H1 (cell line): ENCODE data around the gene ALPP. TPM values are rescaled to one million over a fixed set of nuclear protein-coding genes. Genes with fewer than 3 reads are reported as not detected.
A peak's percentile ranks its signal among the peaks of the same experiment; 100 is the strongest.

Source experiments
- BCL11A ChIP-seq, 2 experiments: IDR thresholded peaks; one replicate each; pipeline ENCODE4 v1.6.1; 2011; ENCODE audit warnings: low read depth in 2 of 2, low read length in 2 of 2, mild to moderate bottlenecking in 2 of 2
- CTBP2 ChIP-seq: IDR thresholded peaks from 2 replicates; pipeline ENCODE4 v1.7.0; 2011; ENCODE audit warnings: borderline replicate concordance, mild to moderate bottlenecking, moderate library complexity, mixed read lengths, low read length; ENCODE audit not compliant: insufficient read depth, insufficient read length
- E2F6 ChIP-seq: IDR thresholded peaks from 2 replicates; pipeline ENCODE4 v1.6.1; 2012; ENCODE audit warnings: inconsistent platforms
- EZH2 ChIP-seq: fragments of 200-600 bp; sonication (generic); IDR thresholded peaks from 2 replicates; pipeline ENCODE4 v1.7.1; 2012; ENCODE audit warnings: low read depth, mild to moderate bottlenecking, moderate library complexity, low read length, inconsistent platforms; ENCODE audit not compliant: severe bottlenecking
- JUND ChIP-seq: IDR thresholded peaks from 2 replicates; pipeline ENCODE4 v1.6.1; 2011; ENCODE audit warnings: mild to moderate bottlenecking, improper control_type of control experiment, low read length
- KDM1A ChIP-seq: fragments of 200-600, 300-600 bp; sonication (generic); IDR thresholded peaks from 2 replicates; pipeline ENCODE4 v1.7.1; 2016; ENCODE audit warnings: mild to moderate bottlenecking, low read length, borderline replicate concordance
- POLR2A ChIP-seq, 2 experiments: IDR thresholded peaks; 1 replicate in 1 of 2; 2 replicates in 1 of 2; pipeline ENCODE4 v1.6.1; 2011; ENCODE audit warnings: low read depth in 2 of 2, low read length in 2 of 2, mild to moderate bottlenecking in 2 of 2; ENCODE audit errors: control extremely low read depth in 1 of 2
- POU5F1 ChIP-seq: IDR thresholded peaks from 2 replicates; pipeline ENCODE4 v1.6.1; 2011; ENCODE audit warnings: low read depth, mild to moderate bottlenecking, low read length, moderate library complexity
- RAD21 ChIP-seq, 2 experiments: IDR thresholded peaks in 1 of 2; conservative IDR thresholded peaks in 1 of 2; 2 replicates each; pipeline ENCODE4 v1.6.1; 2011; ENCODE audit warnings: low read depth in 2 of 2, low read length in 2 of 2, improper control_type of control experiment in 1 of 2, inconsistent platforms in 1 of 2, mild to moderate bottlenecking in 1 of 2, moderate library complexity in 1 of 2
- RBBP5 ChIP-seq: IDR thresholded peaks from 2 replicates; pipeline ENCODE4 v1.7.1; 2012; ENCODE audit warnings: low read depth, mild to moderate bottlenecking, inconsistent platforms, low read length, moderate library complexity, borderline replicate concordance
- RXRA ChIP-seq: IDR thresholded peaks from 2 replicates; pipeline ENCODE4 v1.6.1; 2011; ENCODE audit warnings: low read depth, mild to moderate bottlenecking, low read length, moderate library complexity; ENCODE audit not compliant: insufficient read depth
- SAP30 ChIP-seq: fragments of 300-600 bp; sonication (generic); IDR thresholded peaks from 2 replicates; pipeline ENCODE4 v1.7.1; 2012; ENCODE audit warnings: low read length, moderate library complexity, mild to moderate bottlenecking, inconsistent platforms; ENCODE audit not compliant: insufficient read depth, insufficient replicate concordance
- SIN3A ChIP-seq, 2 experiments: IDR thresholded peaks in 1 of 2; conservative IDR thresholded peaks in 1 of 2; 2 replicates each; pipeline ENCODE4 v1.6.1; 2011 to 2012; ENCODE audit warnings: low read length in 2 of 2, improper control_type of control experiment in 1 of 2, low read depth in 1 of 2, mild to moderate bottlenecking in 1 of 2
- SIX5 ChIP-seq: IDR thresholded peaks from 2 replicates; pipeline ENCODE4 v1.6.1; 2011; ENCODE audit warnings: mild to moderate bottlenecking, low read depth, low read length
- SP4 ChIP-seq: IDR thresholded peaks from 2 replicates; pipeline ENCODE4 v1.6.1; 2012; ENCODE audit warnings: low read length, inconsistent platforms
- TAF1 ChIP-seq: IDR thresholded peaks from 2 replicates; pipeline ENCODE4 v1.6.1; 2011; ENCODE audit warnings: mild to moderate bottlenecking, low read depth, low read length
- TAF7 ChIP-seq: optimal IDR thresholded peaks from 2 replicates; pipeline ENCODE3; 2011; ENCODE audit warnings: low read depth, mild to moderate bottlenecking, inconsistent platforms, low read length, moderate library complexity, borderline replicate concordance
- TBP ChIP-seq: IDR thresholded peaks from 2 replicates; pipeline ENCODE4 v1.6.1; 2011; ENCODE audit warnings: low read depth, low read length, improper control_type of control experiment
- TCF12 ChIP-seq: IDR thresholded peaks from 2 replicates; pipeline ENCODE4 v1.6.1; 2011; ENCODE audit warnings: low read depth, mild to moderate bottlenecking, low read length
- YY1 ChIP-seq: IDR thresholded peaks from 2 replicates; pipeline ENCODE4 v1.6.1; 2011; ENCODE audit warnings: low read depth, mild to moderate bottlenecking, low read length
- ZNF274 ChIP-seq: IDR thresholded peaks from 2 replicates; pipeline ENCODE4 v1.7.0; 2012; ENCODE audit warnings: low read length, borderline replicate concordance; ENCODE audit errors: extremely low read depth
- polyA plus RNA-seq, 7 experiments: library from polyadenylated mRNA; depleted of rRNA in 3 of 7; stranded (reverse) in 5 of 7; unstranded in 2 of 7; fragments of >200 nt in 5 of 7; fragments of 200-250 nt in 2 of 7; gene quantifications; 1 replicate in 5 of 7; 2 replicates in 1 of 7; 4 replicates in 1 of 7; pipeline versions ENCODE4 v1.2.1 to v1.2.3, GENCODE V29; 2011 to 2013; ENCODE audit warnings: missing spikeins in 2 of 7, mixed read lengths in 2 of 7
- total RNA-seq: library from RNA; stranded (reverse); fragmentation: NEBNext Ultra II Directional; extraction: Animal tissue kit (Norgen Biotek cat#: 25700); gene quantifications from 2 replicates; pipeline ENCODE4 v1.2.1, GENCODE V29; 2021
- TF ChIP-seq, protein P1 (sequence below): IDR thresholded peaks from 2 replicates; pipeline ENCODE4 v1.6.1; 2012; ENCODE audit warnings: inconsistent platforms

ALPP gene
- total and polyA plus RNA-seq, 2 of the 8 experiments (the other 6 are each of a cell fraction or from before 2014, with no cell fraction given): 0.15 TPM

DNA sequence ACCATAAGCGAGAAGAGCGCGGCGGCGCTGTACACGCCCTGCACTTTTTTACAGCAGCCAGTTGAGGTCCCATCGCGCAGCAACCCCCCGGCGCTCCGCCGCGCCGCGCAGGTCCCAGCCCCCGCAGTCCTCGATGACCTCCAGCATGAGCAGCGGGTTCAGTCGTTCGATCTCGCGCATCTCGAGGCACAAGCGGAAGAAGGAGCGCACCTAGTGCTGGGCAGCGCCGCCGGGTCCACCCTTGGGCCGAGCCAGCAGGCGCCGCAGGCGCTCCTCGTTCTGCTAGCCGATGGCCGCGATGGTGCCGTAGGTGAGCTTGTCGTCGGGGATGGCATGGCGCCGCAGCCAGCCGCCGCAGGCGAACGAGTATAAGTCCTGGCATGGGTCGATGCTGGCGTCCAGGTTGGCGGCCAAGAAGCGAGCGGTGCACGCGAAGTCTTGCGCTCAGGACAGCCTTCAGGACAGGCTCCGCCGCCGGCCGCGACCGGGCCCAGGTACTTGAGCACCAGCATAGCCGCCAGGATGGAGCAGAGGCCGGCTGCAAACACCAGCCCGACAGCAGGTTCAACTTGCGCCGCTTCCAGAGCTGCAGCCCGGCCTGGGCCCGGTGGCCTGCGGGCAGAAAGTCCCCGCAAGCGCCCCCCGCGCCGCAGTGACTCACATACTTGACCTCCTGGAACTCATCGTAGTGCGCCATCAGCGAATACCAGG lies 8.3 kb downstream of the ALPP start (continued):
- TF ChIP-seq E2F6 (peak; percentile 48), SIN3A (conservative IDR thresholded peaks at IDR 0.05 in 1 of 2, IDR thresholded peaks at IDR 0.05 in 1 of 2; ENCODE audit: low read depth in 1 of 2, low read length in 2 of 2) (no peak), POU5F1 (no peak), SAP30 (no peak), TBP (no peak; the same call in 1 of the 2 replicates), SP4 (no peak), SIX5 (no peak), ZNF274 (no peak), RBBP5 (0 out of 2 replicates have a peak, but pooled peaks have one; percentile 61), EZH2 (peak; percentile 83), RXRA (no peak), CTBP2 (no peak), TAF7 (peak; percentile 42), TAF1 (no peak), RAD21 (IDR thresholded peaks at IDR 0.05 in 1 of 2, conservative IDR thresholded peaks at IDR 0.05 in 1 of 2; ENCODE audit: low read depth in 2 of 2, low read length in 2 of 2) (no peak), POLR2A (IDR thresholded peaks at IDR 0.05; ENCODE audit: control extremely low read depth in 1 of 2, low read depth in 2 of 2, low read length in 2 of 2) (0 out of 3 replicates have a peak, but pooled peaks of 1 of the 2 experiments have one; percentile 4), TCF12 (no peak), KDM1A (no peak), BCL11A (IDR thresholded peaks at IDR 0.05; ENCODE audit: low read depth in 2 of 2, low read length in 2 of 2) (no peak), YY1 (no peak), JUND (no peak)
- TF ChIP-seq, protein P1, sequence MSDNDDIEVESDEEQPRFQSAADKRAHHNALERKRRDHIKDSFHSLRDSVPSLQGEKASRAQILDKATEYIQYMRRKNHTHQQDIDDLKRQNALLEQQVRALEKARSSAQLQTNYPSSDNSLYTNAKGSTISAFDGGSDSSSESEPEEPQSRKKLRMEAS: no peak; the same call in 1 of the 2 replicates
- TF ChIP-seq, all 59 proteins: peak for 10
